ENCODE data around the gene ABCA3.
"Not testable (repeated sequence)": the region's sequence is repeated elsewhere in the genome, so short reads cannot be mapped to it uniquely, and the experiment has no call there.

ABCA3 gene
- total RNA-seq: 1.2 to 6.9 (median 2.7) reads per million in 18 experiments

DNA sequence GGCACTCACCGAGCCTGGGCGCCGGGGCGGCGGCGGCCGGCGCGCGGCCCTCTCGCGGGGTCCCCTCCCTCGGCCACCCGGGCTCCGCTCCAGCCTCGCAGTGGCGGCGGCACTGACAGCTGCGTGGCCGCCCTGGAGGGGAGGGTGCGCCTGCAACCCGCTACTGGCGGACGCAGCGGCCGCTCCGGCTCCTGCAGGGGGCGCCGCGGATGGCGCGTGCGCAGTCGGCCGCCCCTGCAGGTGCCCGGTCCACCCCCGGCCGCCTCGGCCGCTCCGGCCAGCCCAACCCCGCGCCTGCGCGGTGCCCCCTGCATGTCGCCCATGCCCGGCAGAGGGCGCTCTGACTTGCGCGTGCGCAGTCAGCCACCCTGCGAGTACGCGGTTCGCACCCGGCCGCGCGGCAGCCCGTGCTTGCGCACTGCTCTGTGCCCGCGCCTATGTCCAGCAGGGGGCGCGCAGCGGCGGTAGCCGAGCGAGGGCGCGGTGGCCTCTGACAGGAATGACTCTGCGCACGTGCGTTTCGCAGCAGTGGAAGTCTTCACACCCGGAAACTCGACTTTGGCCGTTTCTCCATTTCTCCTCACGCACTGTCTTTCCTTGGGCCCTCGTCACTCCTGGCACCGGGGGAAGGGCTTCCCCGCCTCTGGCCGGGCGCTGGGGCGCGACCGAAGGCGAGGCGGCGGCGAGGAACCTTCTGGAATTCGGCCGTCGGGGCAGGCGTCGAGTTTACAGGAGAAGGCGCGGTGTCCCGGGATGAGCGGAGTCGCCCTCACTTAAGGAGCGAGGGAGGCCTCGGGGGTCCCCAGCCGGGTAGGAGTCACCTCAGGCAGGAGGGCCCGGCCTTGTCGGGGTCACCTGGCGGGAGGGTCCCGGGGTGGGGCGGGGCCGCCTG is at the start of gene ABCA3:
Gene ABCA3 (minus strand): TSS at position 165 of the 892 bp plus-strand sequence. CDS start 14,262 bp downstream, outside the sequence.
- peak; percentile 96 to 97 for DNase-seq

DNA sequence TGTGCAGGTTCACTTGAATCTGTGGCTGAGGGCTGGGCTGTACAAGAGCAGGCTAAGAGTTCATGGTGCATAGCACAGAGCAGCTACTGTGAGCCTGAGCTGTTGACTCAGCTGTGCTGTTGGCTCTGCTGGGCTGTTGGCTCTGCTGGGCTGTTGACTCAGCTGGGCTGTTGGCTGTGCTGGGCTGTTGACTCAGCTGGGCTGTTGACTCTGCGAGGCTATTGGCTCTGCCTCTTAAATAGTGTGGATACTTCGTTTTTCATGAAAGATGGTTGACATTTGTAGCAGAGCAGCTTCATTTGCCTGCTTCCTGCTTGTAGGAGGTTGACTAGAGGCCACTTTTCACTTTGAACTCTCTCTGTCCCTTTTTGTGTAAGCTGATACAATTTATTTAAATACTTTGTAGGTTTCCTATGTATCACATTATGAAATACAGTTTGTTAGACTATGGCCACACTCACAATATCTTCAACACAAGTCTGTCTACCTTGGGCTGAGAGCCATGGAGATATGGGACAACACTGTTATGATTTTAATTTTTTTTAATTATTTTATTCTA is 48.4 kb upstream of the ABCA3 start:
- DNase-seq: no peak

DNA sequence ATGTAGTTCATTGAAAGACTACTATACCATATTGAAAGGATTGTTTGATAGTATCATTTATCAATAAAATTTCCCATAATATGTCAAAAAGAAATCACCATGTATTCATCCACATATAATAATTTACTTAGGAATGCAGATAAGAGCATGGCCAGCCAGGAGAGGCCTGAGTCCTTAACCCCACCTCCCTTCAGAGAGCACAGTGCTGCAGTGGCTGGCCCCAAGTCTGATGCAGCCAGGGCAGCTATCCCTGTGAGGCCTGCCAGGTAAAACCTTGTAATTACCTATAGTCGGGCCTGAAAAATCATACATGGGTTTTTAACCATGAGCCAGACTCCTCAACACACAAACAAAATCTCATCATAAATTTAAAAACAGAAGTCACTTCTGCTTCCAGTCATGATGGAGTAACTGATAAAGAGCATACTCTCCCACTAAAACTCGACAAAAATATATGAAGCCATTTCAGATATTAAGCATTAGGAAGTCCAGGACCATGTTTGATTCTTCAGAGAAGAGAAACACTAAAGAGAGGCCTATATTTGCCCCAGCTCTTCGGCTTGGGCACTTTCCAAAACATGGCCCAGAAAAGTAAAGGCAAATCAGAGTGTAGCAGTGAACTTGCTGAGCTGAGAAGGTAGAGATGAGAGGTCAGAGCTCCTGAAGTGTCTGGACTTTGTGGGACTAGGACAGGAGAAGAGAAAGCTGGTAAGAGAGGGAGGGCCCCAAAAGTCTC is 47.8 kb upstream of the ABCA3 start:
- DNase-seq: no peak

DNA sequence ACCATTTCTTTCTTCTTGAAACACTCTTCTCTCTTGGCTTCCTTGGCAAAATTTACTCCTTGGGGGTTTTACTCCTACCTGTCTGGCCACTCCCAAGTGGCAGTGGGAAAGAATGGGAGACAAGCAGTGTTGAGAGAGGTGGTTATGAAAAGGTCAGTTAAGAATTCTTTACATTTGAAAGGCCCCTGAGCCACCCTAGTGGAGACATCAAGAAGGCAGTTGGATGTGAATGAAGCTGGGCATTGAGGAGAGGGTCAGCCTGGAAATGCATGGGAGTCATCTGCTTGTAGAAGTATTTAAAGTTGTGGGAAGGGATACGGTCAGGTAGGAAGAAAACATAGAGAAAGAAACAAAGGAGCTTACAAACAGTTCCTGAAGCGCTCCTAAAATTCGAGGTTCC is 46.5 kb upstream of the ABCA3 start:
- no peak for DNase-seq

DNA sequence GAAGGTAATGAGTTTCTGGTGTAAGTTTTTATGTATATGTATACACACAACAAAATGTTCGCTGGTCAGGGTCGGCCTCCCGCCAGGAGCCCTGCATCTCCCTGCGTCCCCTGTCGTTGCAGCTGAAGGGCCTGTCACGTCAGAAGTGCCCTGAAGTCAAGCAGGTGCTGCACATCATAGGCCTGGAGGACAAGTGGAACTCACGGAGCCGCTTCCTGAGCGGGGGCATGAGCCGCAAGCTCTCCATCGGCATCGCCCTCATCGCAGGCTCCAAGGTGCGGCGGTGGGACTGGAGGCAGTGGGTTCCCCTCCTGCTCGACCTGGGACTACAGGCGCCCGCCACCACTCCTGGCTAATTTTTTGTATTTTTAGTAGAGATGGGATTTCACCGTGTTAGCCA is 45.5 kb upstream of the ABCA3 start:
- not testable (repeated sequence) for DNase-seq

DNA sequence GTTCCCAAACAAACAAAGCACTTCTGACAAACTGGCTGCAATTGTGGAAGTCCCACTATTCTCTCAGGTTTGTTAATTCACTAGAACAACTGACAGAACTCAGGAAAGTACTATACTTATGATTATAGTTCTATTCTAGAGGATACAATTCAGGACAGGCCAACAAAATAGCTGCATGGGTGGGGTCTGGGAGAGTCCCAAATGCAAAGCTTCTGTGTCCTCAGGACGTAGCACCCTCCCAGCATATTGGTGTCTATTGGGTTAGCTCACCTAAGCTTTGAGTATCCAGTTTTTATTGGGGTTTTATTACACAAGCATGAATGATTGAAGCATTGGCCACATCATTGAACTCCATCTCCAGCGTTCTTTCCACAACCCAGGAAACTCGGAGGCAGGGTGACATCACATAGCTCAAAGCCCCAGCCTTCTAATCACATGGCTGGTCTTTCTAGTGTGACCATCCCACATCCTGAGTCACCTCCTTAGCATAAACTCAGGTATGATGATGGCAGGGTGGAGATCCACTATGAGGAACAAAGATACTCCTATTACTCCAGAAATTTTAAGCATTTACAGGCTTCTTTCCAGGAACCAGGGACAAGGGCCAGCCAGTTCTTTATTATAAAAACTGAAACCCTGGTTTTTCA is 44.8 kb upstream of the ABCA3 start:
- no peak for DNase-seq

DNA sequence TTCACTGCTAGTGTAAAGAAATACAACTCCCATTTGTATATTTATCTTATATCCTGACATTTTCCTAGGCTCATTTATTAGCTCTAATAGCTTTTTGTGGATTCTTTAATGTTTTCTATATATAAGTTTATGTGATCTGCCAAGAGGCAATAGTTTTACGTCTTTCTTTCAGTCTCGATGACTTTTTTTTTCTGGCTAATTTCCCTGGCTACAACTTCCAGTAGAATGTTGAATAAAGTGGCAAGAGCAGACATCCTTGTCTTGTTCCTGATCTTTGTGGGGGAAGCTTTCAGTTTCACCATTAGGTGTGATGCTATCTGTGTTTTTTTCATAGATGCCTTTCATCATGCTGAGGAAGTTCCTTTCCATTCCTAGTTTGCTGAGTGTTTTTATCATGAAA is 43.9 kb upstream of the ABCA3 start:
- peak in 1 of 2 donors; percentile 4 for DNase-seq

DNA sequence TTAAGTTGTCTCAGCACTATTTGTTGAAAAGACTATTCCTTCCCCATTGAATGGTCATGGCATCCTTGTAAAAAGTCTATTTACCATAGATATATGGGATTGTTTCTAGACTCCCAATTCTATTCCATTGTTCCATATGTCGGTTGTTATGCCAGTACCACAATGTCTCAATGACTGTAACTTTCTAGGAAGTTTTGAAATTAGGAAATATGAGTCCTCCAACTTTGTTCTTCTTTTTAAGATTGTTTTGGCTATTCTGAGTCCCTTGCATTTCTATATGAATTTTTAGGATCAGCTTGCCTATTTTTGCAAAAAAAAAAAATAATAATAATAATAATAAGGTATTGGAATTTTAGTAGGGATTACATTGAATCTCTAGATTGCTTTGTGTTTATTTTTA is 43.0 kb upstream of the ABCA3 start:
- DNase-seq: peak in 1 of 2 donors; percentile 50

DNA sequence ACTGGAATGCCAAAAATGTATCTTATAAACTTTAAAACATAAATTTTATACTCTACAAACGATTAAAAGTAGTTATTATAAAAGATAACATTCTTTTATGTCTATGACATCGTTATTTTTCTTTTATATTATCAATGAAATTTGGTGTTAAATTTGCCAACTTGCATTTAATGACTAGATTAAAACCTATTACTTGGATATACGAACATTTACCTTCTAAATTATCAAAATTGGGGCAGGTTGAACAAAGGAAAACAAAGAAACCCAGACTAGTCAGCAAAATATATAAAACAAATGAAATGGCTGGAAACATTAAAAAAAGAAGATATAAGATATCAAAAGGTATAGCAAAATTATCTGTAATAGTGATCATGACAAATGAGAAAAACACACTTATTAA is 34.1 kb upstream of the ABCA3 start:
- DNase-seq: no peak

DNA sequence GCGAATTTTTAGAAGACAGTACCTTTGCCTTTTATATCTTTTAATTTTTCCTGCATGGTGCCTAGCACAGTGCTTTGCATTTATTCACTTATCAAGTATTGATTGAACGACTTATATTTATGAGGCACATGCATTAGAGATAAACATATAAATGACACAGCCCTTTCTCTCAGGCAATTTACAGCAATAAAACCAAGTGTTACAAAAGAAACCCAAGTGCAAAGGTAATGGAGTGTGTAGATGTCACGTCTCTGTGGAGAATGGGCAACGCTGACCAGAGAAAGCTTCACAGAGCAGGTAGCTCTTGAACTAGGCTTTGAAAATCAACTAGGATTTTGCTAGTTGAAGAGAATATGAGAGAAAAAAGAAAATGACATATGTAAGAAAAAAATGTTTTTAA is 32.6 kb upstream of the ABCA3 start:
- DNase-seq: no peak

DNA sequence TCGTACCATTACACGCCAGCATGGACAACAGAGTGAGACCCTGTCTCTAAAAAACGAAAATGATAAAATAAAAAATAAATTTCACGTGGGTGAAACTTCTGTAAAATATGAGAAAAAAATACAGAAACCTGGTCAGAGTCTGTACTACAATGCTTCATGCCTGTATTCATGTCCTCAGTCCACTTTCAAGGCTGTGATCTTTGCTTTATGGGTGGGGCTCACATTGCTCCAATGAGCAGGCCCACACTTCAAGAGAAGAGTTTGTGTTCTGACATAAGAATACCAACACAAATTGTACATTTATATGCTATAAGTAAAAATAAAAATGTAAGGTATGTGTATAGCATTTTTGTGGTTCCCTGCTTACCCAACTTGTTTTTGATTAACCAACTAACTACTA is 32.2 kb upstream of the ABCA3 start:
- no peak for DNase-seq

DNA sequence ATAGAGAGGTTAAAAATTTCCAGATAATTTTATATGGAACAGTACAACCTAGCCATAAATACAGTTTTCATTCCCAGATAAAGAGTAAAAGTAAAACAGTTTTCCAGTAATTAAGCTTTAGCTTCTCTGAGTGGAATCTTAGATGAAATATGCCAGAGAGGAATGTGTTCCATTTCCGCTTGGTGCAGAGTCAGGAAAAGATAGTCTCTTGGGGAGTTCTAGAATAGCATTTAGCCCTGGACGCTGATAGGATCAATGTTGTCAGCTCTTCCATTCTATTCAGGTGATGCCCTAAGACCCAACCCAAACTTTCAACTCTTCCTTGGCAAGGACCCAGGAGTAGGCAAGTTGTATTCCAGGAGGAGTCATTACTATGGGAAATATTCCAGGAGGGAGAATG is 30.9 kb upstream of the ABCA3 start:
- DNase-seq: no peak

DNA sequence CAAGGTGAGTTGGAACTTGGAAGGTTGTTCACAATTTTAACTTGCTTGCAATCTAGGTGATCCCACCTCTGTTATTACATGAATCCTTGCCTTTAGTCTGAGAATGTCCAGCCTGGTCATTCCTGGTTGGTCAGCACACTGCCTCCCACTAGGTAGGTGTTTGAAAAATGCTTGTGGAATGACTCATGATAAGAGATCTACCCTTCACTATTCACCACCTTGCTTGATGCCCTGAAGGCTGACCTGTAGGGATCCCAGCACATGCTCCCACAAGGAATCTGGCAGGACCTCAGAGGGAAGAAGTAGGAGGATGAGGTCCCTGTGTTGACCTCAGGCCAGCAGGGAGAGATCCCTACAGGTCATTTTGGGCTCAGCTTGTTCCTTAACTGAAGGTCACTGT is 30.2 kb upstream of the ABCA3 start:
- DNase-seq: no peak

DNA sequence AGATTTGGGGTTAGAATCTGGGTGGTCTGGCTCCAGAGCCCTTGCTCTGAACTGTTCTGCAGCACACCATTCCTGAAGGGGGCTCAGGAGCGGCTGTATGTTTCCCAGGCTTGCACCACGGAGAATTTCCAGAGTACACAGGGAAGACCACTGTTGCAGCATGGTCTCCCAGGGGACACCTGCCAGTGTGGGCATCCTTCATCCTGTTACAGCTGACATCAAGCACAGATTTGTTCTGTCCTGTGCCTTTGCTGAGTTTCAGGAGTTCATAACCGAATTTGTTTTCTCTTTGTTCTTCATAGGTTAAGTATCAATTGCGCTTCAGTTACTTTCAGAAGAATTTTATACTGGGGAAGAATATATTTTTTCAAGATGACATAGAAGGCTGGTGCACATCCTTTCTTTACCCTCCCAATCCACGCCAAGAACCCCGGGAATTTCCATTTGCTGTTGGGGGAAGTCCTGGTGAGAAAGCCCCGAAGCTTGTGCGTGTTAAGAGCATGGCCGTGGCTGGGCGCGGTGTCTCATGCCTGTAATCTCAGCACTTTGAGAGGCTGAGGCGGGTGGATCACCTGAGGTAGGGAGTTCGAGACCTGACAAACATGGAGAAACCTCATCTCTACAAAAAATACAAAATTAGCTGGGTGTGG is 26.3 kb upstream of the ABCA3 start:
- no peak for DNase-seq

DNA sequence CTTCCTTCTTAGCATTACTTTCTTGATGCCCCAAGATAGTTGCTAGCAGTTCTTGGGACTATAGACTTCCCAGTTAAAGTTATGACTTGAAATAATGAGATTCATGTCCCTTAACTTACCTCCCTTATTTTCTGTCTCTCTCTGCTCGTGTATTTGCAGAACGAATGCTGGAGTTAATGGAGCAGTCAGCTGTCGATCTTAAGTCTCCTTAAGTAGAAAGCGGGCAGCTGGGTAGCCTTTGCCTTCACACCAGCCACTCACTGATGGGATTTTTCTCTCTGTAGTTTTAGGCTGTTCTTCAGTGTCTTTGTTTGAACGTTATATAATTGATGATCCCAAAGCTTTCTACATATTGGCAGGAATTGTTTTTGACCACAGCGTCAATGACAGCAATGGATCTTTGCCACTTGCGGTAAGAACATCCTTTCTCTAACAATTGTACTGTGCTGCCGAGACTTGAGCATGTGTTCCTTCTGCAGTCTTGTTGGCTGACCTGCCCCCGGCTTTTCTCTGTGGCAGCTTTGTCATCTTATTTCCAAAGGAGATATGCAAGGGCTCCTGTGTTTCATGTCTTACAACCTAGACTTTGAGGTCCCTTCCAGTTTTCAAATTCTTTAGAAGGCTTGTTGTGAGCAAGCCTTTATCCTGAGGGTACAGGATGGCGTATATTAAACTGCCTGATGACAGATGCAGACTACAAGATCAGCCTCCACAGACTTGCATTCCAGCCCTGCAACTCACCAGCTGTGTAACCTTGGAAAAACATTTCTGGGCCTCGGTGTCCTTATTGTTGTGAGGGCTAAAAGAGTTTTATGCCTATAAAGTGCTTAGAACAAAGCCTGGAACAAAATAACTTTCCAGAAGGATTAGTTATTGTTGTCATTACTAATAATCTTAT is 25.1 kb upstream of the ABCA3 start:
- no peak for DNase-seq

DNA sequence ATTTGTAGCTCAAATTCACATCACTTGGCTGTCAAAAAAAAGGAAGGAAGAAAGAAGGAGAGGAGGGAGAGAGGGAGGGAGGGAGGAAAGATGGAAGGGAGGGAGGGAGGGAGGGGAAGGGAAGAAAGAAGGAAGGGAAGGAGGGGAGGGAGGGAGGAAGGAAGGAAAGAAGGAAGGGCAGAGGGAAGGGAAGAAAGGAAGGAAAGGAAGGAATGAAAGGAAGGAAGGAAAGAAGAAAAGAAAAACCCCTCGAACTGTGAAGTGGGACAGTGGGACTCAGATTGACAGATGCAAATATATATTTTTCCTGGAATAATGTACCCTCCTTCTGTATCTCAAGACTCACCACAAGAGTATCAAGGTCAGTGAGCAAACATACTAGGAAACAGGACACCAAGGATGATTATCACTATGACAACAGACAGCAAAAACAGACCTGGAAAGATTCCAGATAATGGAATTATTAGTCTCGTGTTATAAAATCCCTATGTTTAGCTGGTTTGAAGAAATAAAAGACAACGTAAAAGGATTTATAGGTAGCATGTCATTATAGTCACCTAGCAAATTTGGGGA is 24.2 kb upstream of the ABCA3 start:
- no peak for DNase-seq

DNA sequence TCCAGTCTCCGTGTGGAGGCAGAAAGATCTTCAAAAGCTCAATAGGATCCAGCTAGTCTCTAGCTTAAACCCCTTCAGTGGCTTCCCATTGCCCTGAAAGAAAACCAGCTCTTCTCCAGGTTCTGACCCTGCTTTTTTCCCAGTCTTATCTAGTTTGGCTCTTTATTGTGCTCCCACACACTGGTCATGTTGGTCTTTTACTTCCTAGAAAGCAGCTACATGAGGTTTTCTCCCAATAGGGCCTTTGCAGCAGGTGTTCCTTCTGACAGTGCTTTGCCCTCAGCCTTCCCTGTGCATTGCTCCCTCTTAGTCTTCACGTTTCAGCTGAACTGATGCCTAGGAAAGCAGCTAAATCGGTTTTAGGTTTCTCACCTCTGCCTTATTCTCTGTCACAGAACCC is 21.7 kb upstream of the ABCA3 start:
- DNase-seq: no peak

DNA sequence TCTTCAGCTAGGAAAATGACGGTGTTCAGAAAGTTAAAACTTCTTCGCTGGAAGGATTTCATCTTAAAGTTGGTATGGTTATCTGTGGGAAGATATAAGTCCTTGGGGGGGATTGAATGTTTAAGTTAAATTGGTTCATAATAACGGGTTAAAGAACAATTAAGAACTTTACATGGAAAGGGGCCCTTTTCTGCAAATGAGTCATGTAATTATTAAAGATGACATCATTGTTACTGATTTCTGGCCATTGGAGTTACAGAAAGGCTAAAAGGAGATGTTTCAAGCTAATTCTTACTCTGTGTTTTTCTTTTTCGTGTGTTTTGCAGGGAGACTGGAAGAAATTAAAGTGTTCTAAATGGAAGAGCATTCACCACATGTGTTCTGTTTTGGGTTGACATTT is 20.6 kb upstream of the ABCA3 start:
- DNase-seq: no peak

DNA sequence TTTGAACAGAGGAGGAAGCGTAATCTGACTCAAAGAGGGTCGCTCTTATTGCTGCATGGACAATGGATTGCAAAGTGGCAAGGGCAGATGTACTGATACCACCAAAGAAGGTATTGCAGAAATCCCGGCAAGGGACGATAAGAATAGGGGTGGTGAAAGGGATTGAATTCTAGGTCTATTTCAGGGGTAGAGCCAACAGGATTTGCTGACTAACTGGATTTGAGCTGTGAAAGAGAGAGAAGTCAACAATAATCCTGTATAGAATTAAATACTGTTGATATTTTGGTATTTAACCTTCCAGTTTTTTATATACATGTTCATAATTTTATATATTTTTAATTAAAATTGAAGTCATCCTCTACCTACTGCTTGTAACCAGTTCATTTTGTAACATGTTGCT is 19.4 kb upstream of the ABCA3 start:
- DNase-seq: no peak

DNA sequence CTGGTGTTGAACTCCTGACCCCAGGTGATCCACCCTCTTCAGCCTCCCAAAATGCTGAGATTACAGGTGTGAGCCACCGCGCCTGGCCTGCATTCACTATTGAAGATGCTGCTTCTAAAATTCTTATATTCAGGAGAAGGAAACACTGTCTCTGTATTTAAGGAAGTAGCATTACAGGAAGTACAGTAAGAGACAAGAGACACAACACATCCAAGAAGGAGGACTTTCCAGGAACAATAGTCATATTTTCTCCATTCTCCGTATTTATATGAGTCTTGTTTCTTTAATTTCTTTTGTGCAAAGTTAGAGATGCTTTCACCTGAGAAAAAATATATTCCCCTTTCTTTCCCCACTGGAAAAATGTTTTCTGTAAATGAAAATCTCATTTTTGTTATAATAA is 18.3 kb upstream of the ABCA3 start:
- peak in 1 of 2 donors; percentile 17 for DNase-seq

DNA sequence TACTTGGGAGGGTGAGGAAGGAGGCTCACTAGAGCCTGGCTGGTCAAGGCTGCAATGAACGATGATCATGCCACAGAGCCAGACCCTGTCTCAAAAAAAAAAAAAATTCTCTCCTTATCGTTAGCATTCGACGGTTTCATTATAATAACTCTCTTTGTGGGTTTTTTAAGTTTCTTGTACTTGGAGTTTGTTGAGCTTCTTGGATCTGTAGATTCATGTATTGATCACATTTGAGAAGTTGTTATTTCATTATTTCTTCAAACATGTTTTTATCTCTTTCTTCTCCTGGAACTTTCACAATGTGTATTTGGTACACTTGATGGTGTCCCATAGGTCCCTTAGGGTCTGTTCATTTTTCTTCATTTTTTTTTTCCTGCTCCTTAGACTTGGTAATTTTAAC is 16.8 kb upstream of the ABCA3 start:
- no peak for DNase-seq
